Mesendoderm (in vitro differentiated cells): Measurements from ENCODE around the gene PSMF1.

Experiments
- DNase-seq: peaks from one replicate; pipeline ENCODE4 v3.0.0; 2013
- H2AK5ac ChIP-seq: 2 replicates; pipeline ENCODE4 v1.6.1; 2013; ENCODE audit warnings: low read length, inconsistent platforms
- H2BK120ac ChIP-seq: 2 replicates; pipeline ENCODE4 v1.6.1; 2013; ENCODE audit warnings: low read depth, mild to moderate bottlenecking, low read length, moderate library complexity, mixed read lengths
- H2BK15ac ChIP-seq: replicated peaks from 2 replicates; pipeline ENCODE4 v1.6.1; 2013; ENCODE audit warnings: low read depth, mild to moderate bottlenecking, moderate library complexity
- H2BK5ac ChIP-seq: 2 replicates; pipeline ENCODE4 v1.6.1; 2013; ENCODE audit warnings: low read length, inconsistent platforms
- H3K18ac ChIP-seq: 2 replicates; pipeline ENCODE4 v1.6.1; 2013; ENCODE audit warnings: mild to moderate bottlenecking, low read length, mixed read lengths
- H3K23ac ChIP-seq: one replicate; pipeline ENCODE4 v1.6.1; 2013; ENCODE audit warnings: low read length
- H3K27ac ChIP-seq: 2 replicates; pipeline ENCODE4 v1.5.1; 2013; ENCODE audit warnings: low read depth, mild to moderate bottlenecking, inconsistent platforms, low read length, moderate library complexity
- H3K27me3 ChIP-seq: 2 replicates; pipeline ENCODE4 v1.6.1; 2013; ENCODE audit warnings: low read length, control low read depth, mild to moderate bottlenecking, inconsistent platforms; ENCODE audit not compliant: insufficient read depth, poor library complexity
- H3K36me3 ChIP-seq: 2 replicates; pipeline ENCODE4 v1.6.1; 2013; ENCODE audit warnings: low read length, inconsistent platforms; ENCODE audit not compliant: control insufficient read depth, insufficient read depth
- H3K4ac ChIP-seq: one replicate; pipeline ENCODE4 v1.6.1; 2013; ENCODE audit warnings: low read depth, mild to moderate bottlenecking, low read length, moderate library complexity
- H3K4me1 ChIP-seq: 2 replicates; pipeline ENCODE4 v1.6.1; 2013; ENCODE audit warnings: low read depth, low read length, inconsistent platforms; ENCODE audit not compliant: control insufficient read depth
- H3K4me2 ChIP-seq: 2 replicates; pipeline ENCODE4 v1.6.1; 2013; ENCODE audit warnings: low read length
- H3K4me3 ChIP-seq: 2 replicates; pipeline ENCODE4 v1.5.1; 2013; ENCODE audit warnings: mild to moderate bottlenecking, low read length
- H3K56ac ChIP-seq: one replicate; pipeline ENCODE4 v1.6.1; 2013; ENCODE audit warnings: low read length
- H3K79me1 ChIP-seq: 2 replicates; pipeline ENCODE4 v1.6.1; 2013; ENCODE audit warnings: low read length, inconsistent platforms
- H3K79me2 ChIP-seq: 2 replicates; pipeline ENCODE4 v1.6.1; 2013; ENCODE audit warnings: mild to moderate bottlenecking, low read length; ENCODE audit not compliant: control insufficient read depth, insufficient read depth
- H3K9ac ChIP-seq: 2 replicates; pipeline ENCODE4 v1.6.1; 2013; ENCODE audit warnings: low read length, inconsistent platforms
- H4K5ac ChIP-seq: one replicate; pipeline ENCODE4 v1.6.1; 2013; ENCODE audit warnings: low read length
- H4K8ac ChIP-seq: one replicate; pipeline ENCODE4 v1.6.1; 2013; ENCODE audit warnings: low read depth, mild to moderate bottlenecking, control low read depth, low read length, moderate library complexity
- WGBS: extraction: QIAGEN DNeasy Blood & Tissue Kit; methylation state at CpG from one replicate; pipeline ENCODE4 v1.1.7; 2013; ENCODE audit warnings: low lambda C conversion rate, missing lambda C conversion rate; ENCODE audit not compliant: insufficient coverage; ENCODE audit errors: extremely low coverage; 5-methylcytosine and 5-hydroxymethylcytosine counted together

The PSMF1 gene

DNA sequence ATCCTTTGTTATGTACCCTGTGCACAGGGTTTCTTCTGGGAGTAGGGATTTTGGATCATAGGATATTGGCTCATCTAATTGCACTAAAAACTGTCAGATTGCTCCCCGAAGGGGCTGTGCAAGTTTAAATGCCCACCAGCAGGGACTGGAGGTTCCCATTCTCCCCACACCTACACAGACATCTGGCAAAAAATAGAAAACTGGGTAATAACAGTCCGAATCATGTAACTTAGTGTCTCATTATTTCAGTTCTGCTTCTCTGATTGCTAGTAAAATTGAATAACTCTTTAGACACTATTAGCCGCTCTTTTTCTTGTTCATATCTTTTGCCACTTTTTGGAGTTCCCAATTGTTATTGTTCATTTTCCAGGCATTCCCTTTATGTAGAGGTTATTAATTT lies 5.3 kb downstream of the PSMF1 start:
- no peak overlapping the region for H3K4me2 ChIP-seq
- no peak overlapping the region for H2BK15ac ChIP-seq
- no peak overlapping the region for H2BK120ac ChIP-seq
- H3K9ac ChIP-seq, result no peak overlapping the region
- no peak overlapping the region for H3K4ac ChIP-seq
- no peaks in the 10 kb centered on the region for H3K27me3 ChIP-seq
- H2AK5ac ChIP-seq, result no peak overlapping the region
- no peak overlapping the region for H3K4me3 ChIP-seq
- peaks cover 2% of the 10 kb centered on the region for H3K36me3 ChIP-seq
- no peak overlapping the region for H2BK5ac ChIP-seq
- peaks cover 41% of the 10 kb centered on the region for H3K79me2 ChIP-seq
- H3K18ac ChIP-seq, result no peak overlapping the region
- no peaks in the 10 kb centered on the region for H3K4me1 ChIP-seq
- no peak overlapping the region for H3K56ac ChIP-seq
- DNase-seq, result no peak
- no peak overlapping the region for H4K5ac ChIP-seq
- H3K79me1 ChIP-seq, result peaks cover 28% of the 10 kb centered on the region
- no CpG with 5 or more reads among the region's 3 CpGs for WGBS
- no peak overlapping the region for H3K23ac ChIP-seq
- H4K8ac ChIP-seq, result no peak overlapping the region
- no peak overlapping the region for H3K27ac ChIP-seq

- no CpG with 5 or more reads among the region's 3 CpGs for WGBS
Measured at GRCh38 chr20:1124421-1124820, 6.0 kb downstream of the PSMF1 start.

DNA sequence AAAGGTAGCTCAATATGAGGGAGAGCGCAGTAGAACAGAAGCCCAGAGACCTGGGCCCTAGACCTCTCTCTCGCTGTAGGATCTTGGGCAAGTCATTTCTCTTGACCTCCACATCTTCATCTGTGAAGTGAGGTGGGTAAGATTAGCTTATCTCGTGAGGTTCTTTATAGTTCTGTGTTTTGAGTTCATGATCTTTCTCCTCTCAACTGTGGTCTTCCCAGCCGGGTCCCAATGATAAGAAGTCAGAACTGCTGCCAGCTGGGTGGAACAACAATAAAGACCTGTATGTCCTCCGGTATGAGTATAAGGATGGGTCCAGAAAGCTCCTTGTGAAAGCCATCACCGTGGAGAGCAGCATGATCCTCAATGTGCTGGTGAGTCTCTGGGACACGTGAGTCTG lies 6.9 kb downstream of the PSMF1 start:
- Histone ChIP-seq H4K8ac (no peak overlapping the region), H3K4me2 (no peak overlapping the region), H3K56ac (no peak overlapping the region), H3K27ac (no peak overlapping the region), H3K79me2 (peaks cover 25% of the 10 kb centered on the region), H2AK5ac (no peak overlapping the region), H2BK5ac (no peak overlapping the region), H4K5ac (no peak overlapping the region), H2BK120ac (no peak overlapping the region), H3K79me1 (peaks cover 17% of the 10 kb centered on the region), H3K18ac (no peak overlapping the region), H3K4me1 (no peaks in the 10 kb centered on the region), H3K4me3 (no peak overlapping the region), H3K23ac (no peak overlapping the region), H3K27me3 (no peaks in the 10 kb centered on the region), H3K36me3 (peaks cover 3% of the 10 kb centered on the region), H3K4ac (no peak overlapping the region), H3K9ac (no peak overlapping the region), H2BK15ac (no peak overlapping the region)
- DNase-seq, result no peak
- no CpG with 5 or more reads among the region's 7 CpGs for WGBS

More at GRCh38 chr20:1124421-1124820, 6.0 kb downstream of the PSMF1 start:
- Histone ChIP-seq H3K4me3 (no peak overlapping the region), H3K36me3 (peaks cover 3% of the 10 kb centered on the region), H2AK5ac (no peak overlapping the region), H2BK5ac (no peak overlapping the region), H3K23ac (no peak overlapping the region), H4K5ac (no peak overlapping the region), H3K27ac (no peak overlapping the region), H3K4me2 (no peak overlapping the region), H2BK120ac (no peak overlapping the region), H3K79me2 (peaks cover 33% of the 10 kb centered on the region), H3K4me1 (no peaks in the 10 kb centered on the region), H3K9ac (no peak overlapping the region), H4K8ac (no peak overlapping the region), H3K56ac (no peak overlapping the region), H3K4ac (no peak overlapping the region), H3K79me1 (peaks cover 23% of the 10 kb centered on the region), H3K27me3 (no peaks in the 10 kb centered on the region), H2BK15ac (no peak overlapping the region), H3K18ac (no peak overlapping the region)
- DNase-seq, result no peak

DNA sequence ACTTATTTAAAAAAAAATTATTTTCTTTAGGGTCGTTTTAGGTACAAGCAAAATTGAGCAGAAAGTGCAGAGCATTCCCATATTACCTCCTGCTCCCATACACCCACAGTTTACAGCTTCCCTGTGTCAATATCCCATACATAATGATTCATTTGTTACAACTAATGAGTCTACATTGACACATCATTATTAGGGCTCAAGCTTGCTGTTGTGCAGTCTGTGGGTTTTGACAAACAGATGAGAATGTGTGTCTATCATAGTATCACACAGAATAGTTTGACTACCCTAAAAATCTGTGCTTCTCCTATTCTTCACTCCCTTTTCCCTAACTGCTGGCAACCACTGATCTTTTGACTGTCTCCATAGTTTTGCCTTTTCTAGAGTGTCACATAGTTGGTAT lies 9.4 kb downstream of the PSMF1 start:
- Histone ChIP-seq H4K8ac (no peak overlapping the region), H2AK5ac (no peak overlapping the region), H3K4me3 (no peak overlapping the region), H2BK15ac (no peak overlapping the region), H3K79me2 (peaks cover 6% of the 10 kb centered on the region), H3K79me1 (peaks cover 10% of the 10 kb centered on the region), H3K36me3 (peaks cover 3% of the 10 kb centered on the region), H4K5ac (no peak overlapping the region), H2BK5ac (no peak overlapping the region), H3K9ac (no peak overlapping the region), H3K27me3 (no peaks in the 10 kb centered on the region), H3K56ac (no peak overlapping the region), H3K18ac (no peak overlapping the region), H3K23ac (no peak overlapping the region), H2BK120ac (no peak overlapping the region), H3K4me2 (no peak overlapping the region), H3K4ac (no peak overlapping the region), H3K4me1 (no peaks in the 10 kb centered on the region), H3K27ac (no peak overlapping the region)
- no peak for DNase-seq
- WGBS, result no CpG with 5 or more reads among the region's 1 CpG

GRCh38 chr20:1130058-1130694 lies 11.8 kb downstream of the PSMF1 start:
- Histone ChIP-seq H3K4me3 (no peak overlapping the region), H3K9ac (no peak overlapping the region), H3K23ac (no peak overlapping the region), H3K27ac (no peak overlapping the region), H2AK5ac (no peak overlapping the region), H3K79me2 (peaks cover 3% of the 10 kb centered on the region), H3K4ac (no peak overlapping the region), H3K79me1 (peaks cover 10% of the 10 kb centered on the region), H2BK5ac (no peak overlapping the region), H2BK120ac (no peak overlapping the region), H4K8ac (no peak overlapping the region), H3K4me1 (no peaks in the 10 kb centered on the region), H3K27me3 (no peaks in the 10 kb centered on the region), H2BK15ac (no peak overlapping the region), H3K36me3 (peaks cover 5% of the 10 kb centered on the region), H3K56ac (no peak overlapping the region), H3K18ac (no peak overlapping the region), H4K5ac (no peak overlapping the region), H3K4me2 (no peak overlapping the region)
- DNase-seq, result no peak
- WGBS, result no CpG with 5 or more reads among the region's 4 CpGs

DNA sequence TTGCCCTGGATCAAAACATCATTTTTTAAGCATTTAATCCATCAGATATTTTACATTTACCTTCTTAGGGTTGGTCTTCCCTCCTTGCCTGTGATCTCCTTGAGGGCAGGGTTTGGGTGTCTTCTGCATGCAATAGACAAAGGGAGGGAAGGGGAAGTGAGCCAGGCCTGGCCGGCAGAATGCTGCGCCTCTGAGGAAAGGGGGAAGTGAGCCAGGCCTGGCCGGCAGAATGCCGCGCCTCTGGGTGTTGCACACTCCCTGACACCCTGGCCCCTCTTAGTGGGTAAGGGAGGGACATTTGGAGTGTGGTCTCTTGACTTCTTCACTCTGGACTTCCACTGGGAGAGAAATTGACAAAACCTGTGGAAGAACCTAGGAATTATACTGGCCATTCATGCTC lies 12.4 kb downstream of the PSMF1 start:
- no peak overlapping the region for H3K4me3 ChIP-seq
- no peak overlapping the region for H3K56ac ChIP-seq
- H3K4ac ChIP-seq, result no peak overlapping the region
- H3K79me2 ChIP-seq, result peaks cover 3% of the 10 kb centered on the region
- no peak overlapping the region for H4K5ac ChIP-seq
- peaks cover 7% of the 10 kb centered on the region for H3K36me3 ChIP-seq
- no peak overlapping the region for H2AK5ac ChIP-seq
- H2BK120ac ChIP-seq, result no peak overlapping the region
- no peak overlapping the region for H2BK5ac ChIP-seq
- no CpG with 5 or more reads among the region's 5 CpGs for WGBS
- H3K79me1 ChIP-seq, result peaks cover 7% of the 10 kb centered on the region
- no peaks in the 10 kb centered on the region for H3K4me1 ChIP-seq
- no peaks in the 10 kb centered on the region for H3K27me3 ChIP-seq
- no peak overlapping the region for H3K18ac ChIP-seq
- DNase-seq, result no peak
- no peak overlapping the region for H3K23ac ChIP-seq
- H2BK15ac ChIP-seq, result no peak overlapping the region
- H3K9ac ChIP-seq, result no peak overlapping the region
- no peak overlapping the region for H3K27ac ChIP-seq
- H4K8ac ChIP-seq, result no peak overlapping the region
- H3K4me2 ChIP-seq, result no peak overlapping the region
